Epithelial cell of esophagus (primary cell): ENCODE measurements around the gene MAST1.
"Not testable (repeated sequence)": the region's sequence is repeated elsewhere in the genome, so short reads cannot be mapped to it uniquely, and the experiment has no call there.

Source experiments
- DNase-seq: peaks from one replicate; pipeline ENCODE4 v3.0.0; 2010; ENCODE audit warnings: low read depth
- H3K4me3 ChIP-seq: 2 replicates; pipeline ENCODE4 v1.5.1; 2011; ENCODE audit warnings: mild to moderate bottlenecking, low read length, control low read depth
- CTCF ChIP-seq: IDR thresholded peaks from 2 replicates; pipeline ENCODE4 v1.5.1; 2011; ENCODE audit warnings: low read depth, mild to moderate bottlenecking, low read length, control low read depth, inconsistent platforms; ENCODE audit not compliant: insufficient read depth; ENCODE audit errors: missing control alignments

MAST1 gene

GRCh38 chr19:12797141-12797587 lies 41.2 kb upstream of the MAST1 start:
- H3K4me3 ChIP-seq, result no peak overlapping the region
- TF ChIP-seq CTCF, result no peak
- DNase-seq, result no peak

GRCh38 chr19:12797607-12798006 lies 40.7 kb upstream of the MAST1 start:
- H3K4me3 ChIP-seq, DNase-seq: not testable (repeated sequence)

GRCh38 chr19:12799742-12800465 lies 38.4 kb upstream of the MAST1 start:
- no peak for TF ChIP-seq CTCF
- peak overlapping the region; percentile 98 for H3K4me3 ChIP-seq
- no peak for DNase-seq

GRCh38 chr19:12800466-12800770 lies 37.9 kb upstream of the MAST1 start:
- no peak for DNase-seq
- no peak for TF ChIP-seq CTCF

GRCh38 chr19:12800923-12801465 lies 37.3 kb upstream of the MAST1 start:
- no peak for TF ChIP-seq CTCF
- DNase-seq, result no peak
- H3K4me3 ChIP-seq, result peak overlapping the region; percentile 98

More at GRCh38 chr19:12800466-12800770, 37.9 kb upstream of the MAST1 start:
- H3K4me3 ChIP-seq, result peak overlapping the region; percentile 98

GRCh38 chr19:12801466-12802266 lies 36.6 kb upstream of the MAST1 start, which contains the start of the genes PRDX2 and THSD8:
Gene PRDX2 (minus strand): TSS chr19:12801800. CDS start chr19:12801261, 539 bp downstream.
Gene THSD8 (plus strand): TSS chr19:12802069. CDS start chr19:12802072, 3 bp downstream.
- TF ChIP-seq CTCF, result no peak
- DNase-seq, result peak; percentile 80
- H3K4me3 ChIP-seq, result peak within 1 kb of the TSS; percentile 98
